Fibroblast of skin of scalp (primary cell): ENCODE measurements around the gene ETV3L.
"Not testable (repeated sequence)": the region's sequence is repeated elsewhere in the genome, so short reads cannot be mapped to it uniquely, and the experiment has no call there.

Experiments
- DNase-seq: peaks from one replicate; pipeline ENCODE4 v3.0.0-alpha.2; 2013

Gene ETV3L

GRCh38 chr1:157104598-157105293, 5.1 kb upstream of the ETV3L start:
- no peak for DNase-seq

GRCh38 chr1:157103268-157103667, 3.7 kb upstream of the ETV3L start:
- DNase-seq = no peak

GRCh38 chr1:157101149-157101548, 1.5 kb upstream of the ETV3L start:
- DNase-seq = no peak

- not testable (repeated sequence) for DNase-seq
Measured at GRCh38 chr1:157098987-157099632, 498 bp downstream of the ETV3L start.

- DNase-seq = no peak
Measured at GRCh38 chr1:157098519-157098918, 1.1 kb downstream of the ETV3L start.

- no peak for DNase-seq
Measured at GRCh38 chr1:157097692-157098091, 1.9 kb downstream of the ETV3L start.

GRCh38 chr1:157096881-157097280, 2.7 kb downstream of the ETV3L start:
- no peak for DNase-seq

GRCh38 chr1:157095551-157095950, 4.1 kb downstream of the ETV3L start:
- DNase-seq = no peak

GRCh38 chr1:157095091-157095490, 4.5 kb downstream of the ETV3L start:
- DNase-seq = no peak

- DNase-seq = no peak
Measured at GRCh38 chr1:157092831-157093230, 6.8 kb downstream of the ETV3L start.

GRCh38 chr1:157091668-157092273, 7.8 kb downstream of the ETV3L start:
- no peak for DNase-seq

- no peak for DNase-seq
Measured at GRCh38 chr1:157091186-157091585, 8.4 kb downstream of the ETV3L start.

GRCh38 chr1:157090771-157091170, 8.8 kb downstream of the ETV3L start:
- DNase-seq = no peak

- peak; percentile 91 for DNase-seq
Measured at GRCh38 chr1:157090196-157090647, 9.4 kb downstream of the ETV3L start.

GRCh38 chr1:157089789-157090188, 9.8 kb downstream of the ETV3L start:
- no peak for DNase-seq

GRCh38 chr1:157088607-157089006, 11.0 kb downstream of the ETV3L start:
- DNase-seq = no peak

GRCh38 chr1:157087030-157087429, 12.6 kb downstream of the ETV3L start:
- DNase-seq = no peak

GRCh38 chr1:157086299-157086698, 13.3 kb downstream of the ETV3L start:
- no peak for DNase-seq

GRCh38 chr1:157085421-157085820, 14.2 kb downstream of the ETV3L start:
- DNase-seq = peak; percentile 16

- DNase-seq = no peak
Measured at GRCh38 chr1:157084720-157085119, 14.9 kb downstream of the ETV3L start.

- DNase-seq = no peak
Measured at GRCh38 chr1:157081707-157082106, 17.9 kb downstream of the ETV3L start.

- DNase-seq = no peak
Measured at GRCh38 chr1:157080714-157081113, 18.9 kb downstream of the ETV3L start.

GRCh38 chr1:157077394-157077793, 22.2 kb downstream of the ETV3L start:
- DNase-seq = no peak
